Effector CD8-positive, alpha-beta T cell (primary cell): Measurements from ENCODE around the gene GAB1.
"Not testable (repeated sequence)": the region's sequence is repeated elsewhere in the genome, so short reads cannot be mapped to it uniquely, and the experiment has no call there.

Experiments
- DNase-seq: peaks from one replicate; lab custom pipeline; 2025; lab: John Stamatoyannopoulos, UW

GAB1 gene

DNA sequence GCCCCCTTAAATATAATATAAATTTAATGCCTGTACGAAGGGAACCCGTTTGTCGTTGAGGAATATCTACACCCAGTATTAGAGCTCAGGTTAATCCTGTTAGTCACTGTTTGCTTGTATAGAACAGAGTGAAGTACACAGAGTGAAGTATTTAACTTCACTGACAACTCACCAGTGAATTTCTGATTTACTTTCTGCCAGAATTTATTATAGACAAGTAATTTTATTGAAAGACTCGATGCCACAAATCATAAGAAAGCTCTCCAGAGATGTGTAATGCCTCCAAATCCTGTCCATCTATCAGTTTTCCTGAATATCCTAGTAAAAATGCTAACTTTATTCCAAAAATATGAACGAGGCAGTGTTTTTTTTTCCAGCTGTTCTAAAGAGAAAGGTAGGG is 1.6 kb downstream of the GAB1 start:
- no peak for DNase-seq

DNA sequence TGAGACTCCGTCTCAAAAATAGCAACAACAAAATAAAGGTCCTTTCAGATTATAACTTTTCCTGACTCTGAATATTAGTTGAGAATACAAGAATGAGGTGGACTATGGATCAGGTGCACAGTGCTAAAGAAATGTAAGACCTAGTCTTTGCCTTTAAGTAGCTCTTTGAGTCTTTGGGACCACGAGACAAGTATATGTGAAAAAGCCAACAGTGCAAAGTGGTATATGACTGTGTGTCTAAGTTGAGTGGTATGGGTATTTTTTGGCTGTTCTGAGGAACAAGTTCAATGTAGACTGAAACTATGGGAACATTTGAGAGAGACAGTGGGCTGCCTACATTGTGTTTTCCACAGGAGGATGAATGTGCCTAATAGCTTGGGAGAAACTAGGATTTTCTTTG is 2.8 kb downstream of the GAB1 start:
- no peak for DNase-seq

DNA sequence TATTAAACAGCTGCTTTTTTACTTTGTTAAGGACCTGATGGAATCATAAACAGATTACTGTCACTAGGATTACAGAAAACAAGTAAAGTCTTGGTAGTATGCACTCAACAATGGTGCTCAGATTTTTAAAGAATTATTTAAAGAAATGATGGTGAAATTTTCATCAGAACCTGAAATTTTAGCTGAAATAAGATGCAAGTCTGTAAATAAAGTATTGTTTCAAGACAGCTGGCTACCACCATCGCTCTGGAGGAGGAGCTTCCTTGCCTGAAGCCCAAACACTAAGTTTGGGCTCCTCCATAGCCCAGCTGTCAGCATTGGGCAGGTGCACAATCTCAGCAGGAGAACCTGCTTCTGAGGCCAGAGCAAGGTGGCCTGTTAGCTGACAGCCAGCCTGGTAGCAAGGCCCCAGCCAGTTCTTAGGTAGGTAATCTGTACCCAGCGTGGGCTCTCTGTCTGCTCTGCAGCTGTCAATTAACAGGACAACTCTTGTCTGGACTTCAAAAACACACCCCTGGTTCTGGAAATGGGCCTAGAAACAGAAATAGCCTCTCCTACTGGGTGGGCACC is 4.6 kb downstream of the GAB1 start:
- DNase-seq: no peak

DNA sequence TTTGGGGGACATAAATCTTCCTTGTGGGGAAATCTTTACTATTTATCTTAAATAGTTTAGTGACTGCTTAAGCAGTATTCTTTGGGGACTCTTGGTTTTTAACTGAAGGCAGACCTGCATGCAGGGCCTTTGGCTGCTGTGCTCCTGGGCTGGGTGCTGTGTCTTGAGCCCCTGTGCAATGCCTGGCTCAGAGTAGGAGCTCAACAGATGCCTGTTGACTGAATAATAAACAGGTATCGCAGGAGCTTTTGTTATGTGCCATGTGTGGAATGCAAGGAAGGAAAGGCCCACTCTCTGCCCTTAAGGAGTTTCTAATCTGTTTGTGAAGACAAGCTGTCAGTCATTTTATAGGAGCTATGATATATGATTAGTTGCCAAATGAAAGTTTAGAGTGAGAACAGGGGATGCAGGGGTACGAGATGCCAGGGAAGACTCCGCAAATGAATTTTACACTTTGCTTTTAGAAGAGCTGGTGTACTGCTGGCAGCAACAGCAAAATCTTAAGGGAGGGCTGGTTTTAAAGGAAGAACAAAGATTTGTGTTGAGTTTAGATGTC is 6.7 kb downstream of the GAB1 start:
- no peak for DNase-seq

DNA sequence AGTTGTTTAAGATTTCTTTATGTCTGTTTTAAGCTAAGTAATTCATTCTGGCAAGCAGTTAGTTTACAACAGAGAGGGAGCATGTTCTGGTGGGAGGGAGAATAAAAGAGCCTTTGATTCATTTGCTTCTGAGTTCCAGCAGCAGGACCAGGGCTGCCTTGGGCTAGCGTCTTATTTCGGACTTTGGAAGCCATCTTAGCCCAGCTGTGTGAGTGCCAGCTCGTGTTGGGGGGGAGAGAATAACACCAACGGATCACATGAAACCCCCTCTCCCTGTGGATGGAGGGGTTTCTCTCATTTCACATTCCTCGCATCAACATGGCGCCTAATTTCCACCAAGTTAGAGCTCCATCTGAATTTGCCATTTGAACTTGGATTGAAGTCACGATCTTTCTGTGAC is 7.4 kb downstream of the GAB1 start:
- DNase-seq: no peak

DNA sequence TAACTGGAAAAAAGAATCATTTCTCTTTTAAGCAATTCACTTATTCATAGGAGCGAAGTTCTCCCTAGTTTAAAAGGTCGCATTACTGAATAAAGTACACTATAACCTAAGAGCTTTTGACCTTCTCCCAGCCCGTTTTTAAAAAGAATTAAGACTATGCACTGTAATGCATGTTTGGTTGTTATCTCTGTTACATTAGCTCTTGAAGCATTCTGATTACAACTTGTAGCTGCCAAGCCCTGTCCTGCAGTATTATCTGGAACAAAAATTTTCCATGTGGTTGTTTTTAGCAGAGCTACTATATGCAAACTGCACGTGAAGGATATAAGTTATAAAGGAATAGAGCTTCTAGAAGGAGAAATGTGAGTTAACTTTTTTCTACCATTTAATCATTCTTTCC is 8.1 kb downstream of the GAB1 start:
- no peak for DNase-seq

DNA sequence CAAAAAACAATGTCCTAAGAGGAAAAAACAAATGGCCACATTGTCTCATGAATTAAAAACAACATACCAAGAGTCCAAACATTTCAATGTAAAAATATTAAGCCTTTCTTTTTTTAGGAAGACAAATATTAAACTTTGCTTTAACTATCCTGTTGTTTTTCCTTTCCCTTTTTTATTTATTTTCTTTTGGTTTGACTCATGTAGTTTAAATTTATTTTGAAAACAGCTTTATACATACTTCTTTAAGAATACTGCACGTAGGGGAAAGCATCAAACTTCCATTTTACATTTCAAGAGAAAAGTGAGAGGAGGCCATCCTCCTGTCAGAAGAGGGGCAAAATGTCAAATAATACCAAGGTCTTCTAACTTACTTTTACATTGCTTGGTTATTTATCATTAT is 8.7 kb downstream of the GAB1 start:
- no peak for DNase-seq

DNA sequence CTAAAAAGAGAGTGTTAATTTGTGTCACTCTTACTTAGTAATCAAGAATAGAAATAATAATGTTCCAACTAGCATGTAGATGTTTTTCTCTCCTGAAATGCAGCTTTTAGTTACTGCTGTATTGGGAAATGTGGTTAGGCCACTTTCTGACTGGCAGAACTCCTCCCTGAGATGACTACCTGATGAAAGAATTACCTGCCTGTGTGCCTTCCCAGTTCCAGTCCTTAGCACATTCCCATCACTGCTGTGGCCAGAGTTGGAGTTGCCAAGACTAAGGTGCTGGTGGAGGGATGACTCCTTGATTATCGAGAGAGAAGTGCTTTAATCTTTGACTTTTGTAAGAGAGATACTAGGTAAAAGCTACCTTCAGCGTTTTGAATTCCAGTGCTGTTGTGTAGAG is 9.5 kb downstream of the GAB1 start:
- no peak for DNase-seq

DNA sequence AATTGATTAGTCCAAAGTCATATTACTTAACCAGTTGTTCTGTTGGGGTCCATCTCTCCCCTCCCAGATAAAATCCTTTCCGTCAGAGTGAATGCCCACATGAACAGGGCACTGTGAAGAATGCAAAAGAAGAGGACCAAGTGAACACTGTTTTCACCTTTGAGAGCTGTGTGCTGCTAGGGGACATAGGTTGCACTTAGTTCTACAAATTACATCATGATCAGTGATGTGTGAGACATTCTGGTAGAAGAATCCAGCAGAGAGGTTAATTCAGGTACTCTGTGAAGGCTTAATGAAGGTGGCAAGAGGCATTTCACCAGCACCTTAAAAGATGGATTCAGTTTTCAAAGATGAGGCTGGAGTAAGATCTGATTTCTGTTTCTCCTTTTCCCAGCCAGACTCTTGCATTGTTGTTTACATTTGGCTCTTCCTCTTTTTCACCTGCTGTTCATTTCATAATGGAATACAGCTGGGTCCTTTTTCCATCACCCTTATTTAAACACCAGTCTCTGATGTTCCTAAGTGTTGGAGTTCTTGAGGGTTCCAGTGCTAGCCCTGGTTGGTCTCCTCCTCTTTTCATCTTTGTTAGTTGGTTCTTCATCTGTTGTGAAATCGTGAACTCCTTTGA is 10.9 kb downstream of the GAB1 start:
- no peak for DNase-seq

DNA sequence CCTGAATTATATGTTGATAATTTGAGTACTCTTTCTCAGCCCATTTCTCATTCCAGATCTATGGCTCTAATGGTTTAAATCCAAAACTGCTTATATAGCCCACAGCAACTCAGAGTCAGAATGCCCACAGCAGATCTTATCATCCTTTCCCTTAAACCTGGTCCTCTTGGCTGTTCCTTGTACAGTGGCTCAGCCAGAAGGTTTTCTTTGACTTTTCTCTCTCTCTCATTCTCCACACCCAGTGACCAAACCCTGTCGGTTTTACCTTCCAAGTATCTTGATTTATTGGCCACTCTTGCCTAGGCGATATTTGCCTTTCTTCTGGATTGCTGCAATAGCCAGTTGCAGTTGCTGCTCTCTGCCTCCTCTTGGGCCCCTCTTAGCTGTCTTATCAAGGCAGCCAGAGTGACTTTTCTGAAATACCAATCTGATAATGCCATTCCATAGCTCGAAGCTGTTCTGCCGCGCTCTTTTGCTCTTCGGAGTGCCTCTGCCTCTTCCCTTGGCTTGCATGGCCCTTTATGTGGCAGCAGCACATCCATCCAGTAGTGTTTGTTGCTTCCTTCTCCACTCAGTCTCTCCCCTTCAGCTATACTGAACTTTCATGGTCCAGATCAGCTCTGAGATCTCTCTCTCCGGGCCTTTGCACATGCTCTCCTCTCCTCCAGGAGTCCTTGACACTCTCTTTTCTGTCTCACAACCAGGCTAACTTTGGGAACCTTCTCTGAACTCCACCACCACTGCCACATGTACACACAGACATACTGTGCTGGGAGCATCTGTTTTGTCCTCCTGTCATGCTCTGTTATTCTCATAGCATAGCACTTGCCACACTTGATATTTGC is 11.8 kb downstream of the GAB1 start:
- DNase-seq: no peak

DNA sequence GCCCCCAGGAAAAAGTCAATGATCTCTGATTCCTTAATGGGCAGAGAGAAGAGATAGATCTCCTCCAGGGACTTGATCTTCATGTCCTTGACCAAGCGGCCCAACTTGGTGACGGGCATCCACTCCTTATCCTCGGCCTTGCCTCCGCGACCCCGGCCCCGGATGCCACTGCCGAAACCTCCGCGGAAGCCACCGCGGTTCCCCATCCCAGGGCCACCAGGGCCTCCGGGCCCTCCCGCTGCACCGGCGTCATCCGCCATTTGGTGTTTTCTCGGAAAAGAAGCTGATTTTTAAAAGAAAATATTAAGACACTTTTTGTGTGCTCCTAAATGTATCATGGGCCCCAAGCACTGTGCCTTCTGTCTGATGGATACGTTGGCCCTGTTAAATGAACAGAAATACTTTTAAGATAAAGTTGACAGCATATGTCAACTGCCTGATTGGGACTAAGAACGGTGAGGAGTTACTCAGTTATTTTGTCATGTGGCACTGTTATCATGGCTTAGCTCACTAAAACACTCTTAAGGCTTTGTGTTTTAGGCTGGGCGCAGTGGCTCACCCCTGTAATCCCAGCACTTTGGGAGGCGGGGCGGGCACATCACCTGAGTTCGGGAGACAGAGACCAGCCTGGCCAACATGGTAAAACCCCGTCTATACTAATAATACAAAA is 13.3 kb downstream of the GAB1 start:
- DNase-seq: not testable (repeated sequence)

DNA sequence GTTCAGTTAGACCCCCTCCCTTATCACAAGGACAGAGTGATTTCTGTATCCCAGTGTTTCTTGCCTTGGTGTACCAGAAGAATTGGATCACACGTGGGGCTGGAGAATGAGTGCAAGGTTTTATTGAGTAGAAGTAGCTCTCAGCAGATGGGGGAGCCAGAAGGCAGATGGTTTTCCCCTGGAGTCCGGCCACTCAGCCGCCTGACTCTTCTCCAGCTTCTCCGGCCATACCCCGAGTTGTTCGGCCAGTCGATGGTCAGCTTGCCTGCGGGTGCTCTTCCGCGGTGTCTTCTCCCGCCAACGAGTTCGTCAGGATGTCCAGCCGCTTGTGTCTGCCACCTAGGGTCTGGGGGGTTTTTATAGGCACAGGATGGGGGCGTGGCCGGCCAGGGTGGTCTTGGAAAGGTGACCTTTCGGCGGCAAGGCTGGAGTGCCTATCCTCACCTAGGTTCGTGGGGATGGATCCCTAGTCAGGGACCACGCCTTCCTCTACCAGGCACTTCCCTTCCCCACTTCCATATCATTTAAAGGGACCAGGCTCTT is 14.5 kb downstream of the GAB1 start:
- no peak for DNase-seq

DNA sequence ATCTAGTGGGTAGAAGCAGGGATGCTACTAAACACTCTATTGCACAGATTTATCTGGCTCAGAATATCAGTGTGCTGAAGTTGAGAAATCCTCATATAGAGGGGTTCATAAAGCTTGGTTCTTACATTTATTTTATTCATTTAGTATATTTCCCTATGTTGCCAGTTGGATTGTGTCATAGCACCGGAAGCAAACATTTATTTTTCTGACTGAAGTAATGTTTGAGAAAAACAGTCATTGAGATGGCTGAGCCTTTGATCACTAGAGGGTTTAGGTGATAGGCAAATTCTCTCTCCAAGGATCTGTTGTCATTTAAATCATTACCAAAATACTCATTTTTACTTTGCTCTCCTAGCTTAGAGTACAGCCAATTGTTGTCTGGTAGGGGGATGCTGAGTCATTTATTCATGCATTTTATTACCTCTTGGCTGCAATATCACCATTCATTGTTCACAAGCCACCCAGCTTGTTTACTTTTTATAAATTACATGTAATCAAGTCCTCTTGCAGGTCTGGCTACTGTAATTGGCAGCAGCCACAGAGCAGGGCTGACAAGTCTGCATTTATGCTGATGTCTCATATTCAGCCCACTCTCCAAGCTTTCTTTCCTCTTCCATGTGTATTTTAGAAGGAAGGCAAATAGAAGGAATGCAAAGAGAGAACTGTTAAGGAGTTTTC is 15.2 kb downstream of the GAB1 start:
- DNase-seq: no peak

DNA sequence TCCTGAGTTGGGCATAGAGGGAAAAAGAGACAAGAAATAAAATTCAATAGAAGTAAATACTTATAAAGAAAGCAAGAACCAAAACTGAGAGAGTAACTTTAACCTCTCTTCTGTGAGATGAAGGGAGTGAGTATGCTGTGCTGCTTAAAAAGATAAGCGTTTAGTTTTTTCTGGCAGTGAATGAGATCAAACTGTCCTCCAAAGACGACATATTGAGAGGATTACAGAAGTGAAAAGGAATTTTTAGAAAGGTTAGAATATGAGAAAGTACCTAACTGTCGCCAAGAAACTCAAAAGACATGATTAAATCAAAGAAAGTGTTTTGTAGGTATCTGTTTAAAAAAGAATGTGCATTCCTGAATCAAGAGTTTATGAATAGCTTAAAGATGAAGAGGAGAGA is 16.0 kb downstream of the GAB1 start:
- DNase-seq: no peak

DNA sequence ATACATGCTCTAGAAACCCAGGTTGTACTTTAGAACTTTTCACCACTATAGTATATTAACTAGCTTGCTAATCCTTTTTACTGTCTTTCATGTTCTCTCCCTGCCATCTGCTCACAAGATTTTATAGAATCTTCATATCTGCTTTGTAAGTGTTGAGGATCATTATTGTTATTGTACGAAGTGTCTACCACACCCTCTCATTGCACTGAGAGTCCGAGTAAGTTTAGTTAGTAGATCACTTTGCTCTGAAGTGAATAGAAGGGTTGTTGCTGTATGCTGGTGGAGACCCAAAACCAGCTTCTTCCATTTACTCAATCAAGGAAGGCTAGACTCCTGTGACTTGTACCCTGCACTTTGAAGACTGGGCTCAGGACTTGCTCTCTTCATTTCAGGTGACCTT is 17.1 kb downstream of the GAB1 start:
- no peak for DNase-seq

DNA sequence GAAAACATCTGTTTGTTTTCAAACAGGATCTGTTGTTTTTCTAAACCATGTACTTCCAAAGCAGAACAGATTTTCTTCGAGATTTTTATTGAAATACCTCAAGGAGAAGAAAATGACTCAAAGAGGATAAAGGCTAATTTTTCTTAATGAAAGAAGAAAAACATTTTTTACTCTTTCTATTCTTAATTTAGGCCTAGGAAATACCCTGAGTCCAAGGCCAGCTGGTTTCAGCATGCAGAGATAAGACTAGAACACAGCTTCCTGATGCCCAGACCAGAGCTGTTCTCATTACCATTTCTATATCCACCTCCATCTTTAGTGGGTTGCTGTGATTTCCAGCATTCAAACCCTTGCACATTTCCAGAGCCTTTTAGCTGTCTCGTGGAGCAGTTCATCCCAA is 18.3 kb downstream of the GAB1 start:
- no peak for DNase-seq

DNA sequence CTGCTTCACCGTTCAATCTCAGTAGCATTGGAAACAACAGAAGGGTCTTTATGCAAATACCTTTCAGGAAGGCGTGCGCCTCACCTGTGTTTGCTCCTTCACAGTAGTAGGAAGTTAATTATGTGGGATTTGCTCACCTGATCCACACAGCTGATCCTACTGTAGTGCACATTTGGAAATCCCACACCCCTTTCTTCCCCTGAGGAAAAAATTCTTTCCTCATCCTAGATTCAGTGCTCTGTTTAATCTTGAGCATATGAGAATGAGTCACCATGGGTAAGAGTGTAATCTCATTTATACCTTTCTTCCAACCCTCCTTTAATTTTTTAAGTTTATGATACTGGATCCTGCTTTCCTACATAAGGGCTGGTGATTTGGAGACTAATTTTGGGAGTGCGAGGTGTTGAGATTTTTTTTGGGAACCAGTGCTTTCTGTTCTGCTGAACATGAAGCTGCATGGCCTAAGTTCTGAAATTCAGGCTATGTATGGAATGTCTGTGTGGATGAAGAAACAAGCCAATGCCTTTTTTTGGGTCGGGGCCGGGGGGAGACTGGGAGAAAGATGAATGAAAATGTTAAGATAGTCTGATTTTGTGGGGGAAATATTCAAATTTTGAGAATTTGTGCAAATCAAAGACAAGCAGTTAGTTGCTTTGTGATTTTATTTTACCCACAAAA is 19.0 kb downstream of the GAB1 start:
- no peak for DNase-seq

DNA sequence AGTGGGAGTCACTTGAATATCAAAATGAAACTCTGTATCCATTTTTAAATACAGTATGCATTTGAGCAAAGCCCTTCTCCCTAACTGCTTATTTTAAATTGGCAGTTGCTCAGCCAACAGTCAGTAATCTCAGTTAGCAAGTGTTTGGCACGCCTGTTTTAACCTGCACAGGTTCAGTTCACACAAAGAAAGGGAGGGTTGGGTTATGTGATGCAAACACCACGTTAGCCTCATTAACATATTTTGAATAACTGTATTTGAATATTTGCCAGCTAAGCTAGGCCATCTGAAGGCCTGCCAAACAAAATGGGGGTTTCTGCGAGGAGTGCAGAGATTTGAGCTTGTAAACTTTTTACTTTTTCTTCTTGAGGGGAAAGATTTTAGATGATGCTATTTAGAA is 19.8 kb downstream of the GAB1 start:
- no peak for DNase-seq

DNA sequence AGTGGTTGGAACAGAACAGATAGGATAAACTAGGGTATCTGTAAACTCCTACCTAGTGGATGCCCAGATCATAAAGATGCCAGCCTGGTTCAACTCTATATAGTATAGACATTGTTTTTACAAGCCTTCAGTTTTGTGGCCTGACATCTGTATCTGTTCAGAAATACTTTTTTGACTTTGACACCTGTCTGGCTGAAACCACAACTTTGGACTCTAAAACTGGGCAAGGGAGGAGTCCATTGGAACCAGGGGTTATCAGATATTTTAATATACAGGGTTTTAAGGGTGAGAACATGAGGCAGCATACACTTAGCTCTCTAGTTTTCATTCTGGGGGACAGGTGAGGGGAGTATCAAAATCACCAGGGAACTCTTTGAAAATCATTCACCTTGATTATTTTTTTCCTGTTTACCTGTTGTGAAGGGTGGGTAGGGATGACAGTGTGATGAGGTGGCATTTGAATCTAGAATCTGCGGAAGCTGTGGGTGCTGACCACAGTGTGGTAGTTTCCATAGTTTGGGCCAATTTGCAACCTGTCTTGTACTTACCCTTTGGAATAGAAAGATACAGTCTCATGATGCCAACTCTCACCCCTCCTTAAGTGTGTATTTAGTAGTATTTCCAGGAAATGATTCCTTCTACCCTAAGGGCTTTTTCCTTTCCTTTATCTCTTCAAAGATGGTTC is 20.6 kb downstream of the GAB1 start:
- DNase-seq: no peak

DNA sequence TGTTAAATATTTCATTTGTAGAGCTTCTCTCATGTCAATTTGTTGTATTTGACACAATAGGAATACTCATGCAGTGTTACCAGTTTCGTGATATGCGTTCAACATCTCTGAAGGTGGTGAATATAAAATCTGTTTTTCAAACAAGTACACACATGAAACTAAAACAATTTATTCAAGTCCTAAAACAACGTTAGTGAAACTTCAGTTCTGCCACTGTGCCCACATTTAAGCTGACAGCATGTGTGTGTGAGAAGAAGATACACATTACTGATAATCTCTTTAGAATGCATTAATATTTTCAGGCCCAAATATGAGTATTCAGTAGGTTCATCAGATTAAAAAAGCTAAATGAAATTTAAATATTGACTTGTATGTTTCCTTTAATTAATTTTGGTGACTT is 21.7 kb downstream of the GAB1 start:
- no peak for DNase-seq
